ENCODE measurements around the gene GCFC2. TPM values are rescaled to one million over a fixed set of nuclear protein-coding genes. Genes with fewer than 3 reads are reported as not detected.

GCFC2 gene
- total RNA-seq, 1 experiment from 2014 or later, result 18.3 TPM

DNA sequence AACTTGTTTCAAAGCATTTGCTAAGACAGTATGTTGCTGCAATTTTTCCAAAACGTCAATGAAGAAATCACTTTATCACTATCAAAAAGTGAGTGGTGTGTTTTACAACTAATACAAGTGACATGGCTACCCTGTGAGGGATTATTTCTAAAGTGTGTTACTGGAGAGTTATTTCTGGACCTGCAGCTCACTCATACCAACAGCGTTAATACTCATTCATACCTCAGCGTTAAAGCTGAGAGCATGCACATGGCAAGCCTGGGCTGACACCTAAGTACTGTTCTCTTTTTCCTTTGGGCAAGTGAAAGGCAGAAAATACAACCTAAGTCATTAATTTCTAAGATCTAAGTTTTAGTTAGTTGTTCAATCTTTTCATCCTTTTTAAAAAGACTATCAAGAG is 77.1 kb downstream of the GCFC2 start:
- Histone ChIP-seq H3K18ac (ENCODE audit: insufficient read length, low read depth, low read length) (no peak overlapping the region), H2BK5ac (ENCODE audit: insufficient read length, low read length) (no peak overlapping the region), H2AFZ (ENCODE audit: low read length) (no peak overlapping the region), H3T11ph (ENCODE audit: low read length) (no peak overlapping the region), H2AK5ac (ENCODE audit: insufficient read length, low read length) (no peak overlapping the region), H3K79me2 (ENCODE audit: insufficient read depth, low read length) (no peaks in the 10 kb centered on the region; the same call in 1 of the 2 replicates), H2BK20ac (ENCODE audit: low read depth, low read length, poor library complexity, severe bottlenecking) (no peak overlapping the region), H3K9ac (ENCODE audit: extremely low read depth, insufficient read length, low read length) (no peak overlapping the region), H2BK120ac (ENCODE audit: low read depth, low read length, poor library complexity, severe bottlenecking) (no peak overlapping the region), H3K27me3 (ENCODE audit: insufficient read depth, low read length) (no peaks in the 10 kb centered on the region), H2BK12ac (ENCODE audit: insufficient read length, low read depth, low read length) (no peak overlapping the region), H3K27ac (ENCODE audit: insufficient read length, low read depth, low read length) (no peak overlapping the region), H2BK15ac (ENCODE audit: low read depth, low read length) (no peak overlapping the region), H3K23ac (ENCODE audit: insufficient read length, low read depth, low read length) (no peak overlapping the region), H3K56ac (ENCODE audit: insufficient read length, low read depth, low read length) (no peak overlapping the region), H4K91ac (ENCODE audit: insufficient read length, low read depth, low read length) (no peak overlapping the region), H3K4me1 (ENCODE audit: insufficient read depth, low read length) (no peaks in the 10 kb centered on the region), H3K9me3 (ENCODE audit: control insufficient read depth, low read depth, low read length) (no peaks in the 10 kb centered on the region), H4K5ac (ENCODE audit: insufficient read length, low read depth, low read length) (no peak overlapping the region), H4K8ac (replicated peaks; ENCODE audit: insufficient read length, low read depth, low read length) (no peak overlapping the region), H4K20me1 (ENCODE audit: control insufficient read depth, insufficient read depth, insufficient read length) (no peaks in the 10 kb centered on the region), H3K79me1 (ENCODE audit: insufficient read depth, low read depth, low read length, poor library complexity, severe bottlenecking) (no peaks in the 10 kb centered on the region), H3K14ac (ENCODE audit: insufficient read depth, low read length) (no peak overlapping the region), H3K4ac (ENCODE audit: low read depth, low read length) (no peak overlapping the region), H3K4me2 (ENCODE audit: insufficient read depth, insufficient read length, low read length) (no peak overlapping the region), H3K23me2 (ENCODE audit: insufficient read length, low read depth, low read length, poor library complexity, severe bottlenecking) (no peaks in the 10 kb centered on the region)
- H3K4me3 Mint-ChIP-seq, result no peak overlapping the region
- peaks cover 10% of the 10 kb centered on the region for H3K27me3 Mint-ChIP-seq (ENCODE audit: low read depth)
- no peak for DNase-seq
- H3K36me3 Mint-ChIP-seq (ENCODE audit: insufficient read depth in 1 of 3, low read depth in 3 of 3), result no peaks in the 10 kb centered on the region
- TF ChIP-seq, protein P1, sequence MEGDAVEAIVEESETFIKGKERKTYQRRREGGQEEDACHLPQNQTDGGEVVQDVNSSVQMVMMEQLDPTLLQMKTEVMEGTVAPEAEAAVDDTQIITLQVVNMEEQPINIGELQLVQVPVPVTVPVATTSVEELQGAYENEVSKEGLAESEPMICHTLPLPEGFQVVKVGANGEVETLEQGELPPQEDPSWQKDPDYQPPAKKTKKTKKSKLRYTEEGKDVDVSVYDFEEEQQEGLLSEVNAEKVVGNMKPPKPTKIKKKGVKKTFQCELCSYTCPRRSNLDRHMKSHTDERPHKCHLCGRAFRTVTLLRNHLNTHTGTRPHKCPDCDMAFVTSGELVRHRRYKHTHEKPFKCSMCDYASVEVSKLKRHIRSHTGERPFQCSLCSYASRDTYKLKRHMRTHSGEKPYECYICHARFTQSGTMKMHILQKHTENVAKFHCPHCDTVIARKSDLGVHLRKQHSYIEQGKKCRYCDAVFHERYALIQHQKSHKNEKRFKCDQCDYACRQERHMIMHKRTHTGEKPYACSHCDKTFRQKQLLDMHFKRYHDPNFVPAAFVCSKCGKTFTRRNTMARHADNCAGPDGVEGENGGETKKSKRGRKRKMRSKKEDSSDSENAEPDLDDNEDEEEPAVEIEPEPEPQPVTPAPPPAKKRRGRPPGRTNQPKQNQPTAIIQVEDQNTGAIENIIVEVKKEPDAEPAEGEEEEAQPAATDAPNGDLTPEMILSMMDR (conservative IDR thresholded peaks at IDR 0.05), result no peak
- WGBS (ENCODE audit: extremely low coverage, insufficient read length, low lambda C conversion rate), result no CpG with 5 or more reads among the region's 3 CpGs
- H3K9me3 Mint-ChIP-seq, result no peaks in the 10 kb centered on the region
- peaks cover 10 to 13% of the 10 kb centered on the region in 2 experiments for H3K4me1 Mint-ChIP-seq
- H3K27ac Mint-ChIP-seq, result no peak overlapping the region
